Endothelial cell of umbilical vein (primary cell): ENCODE data around the gene ZNF428. TPM values are rescaled to one million over a fixed set of nuclear protein-coding genes. Genes with fewer than 3 reads are reported as not detected.

Source experiments
- BruUV-seq: library from RNA; stranded (reverse); fragments of 400-500 nt; replicated peaks from 2 replicates; lab custom pipeline; 2021; lab: Mats Ljungman, UMichigan
- CTCF ChIA-PET: fragments of 300-600, 350-600 bp; sonication (Branson Sonifier 250); formaldehyde crosslinking; loops from one replicate; lab custom pipeline; 2021; ENCODE audit warnings: antibody characterized with exemption, inconsistent platforms; lab: Charles Lee
- POLR2A ChIA-PET: fragments of 300-600, 350-600 bp; sonication (Branson Sonifier 250); formaldehyde crosslinking; loops from one replicate; lab custom pipeline; 2021; ENCODE audit warnings: antibody characterized with exemption, inconsistent platforms; lab: Charles Lee
- DNase-seq: peaks from one replicate; pipeline ENCODE4 v3.0.0-alpha.2; 2011; ENCODE audit warnings: low read depth, low spot score
- FAIRE-seq: peaks from 2 replicates; lab custom pipeline; 2011; peaks lifted over from hg19 to GRCh38; lab: Jason Lieb, UNC
- H2AFZ ChIP-seq: 2 replicates; pipeline ENCODE4 v1.6.0; 2012; ENCODE audit warnings: low read depth, low read length, control low read depth, inconsistent platforms
- H3K27ac ChIP-seq: 2 replicates; pipeline ENCODE4 v1.5.1; 2011; ENCODE audit warnings: low read depth, mild to moderate bottlenecking, control low read depth, low read length, moderate library complexity; ENCODE audit not compliant: insufficient read depth
- H3K27me3 ChIP-seq, 2 experiments: 2 replicates each; pipeline versions ENCODE4 v1.6.0 to v1.6.1; 2011; ENCODE audit warnings: low read length in 2 of 2, mixed read lengths in 1 of 2; ENCODE audit not compliant: control insufficient read depth in 2 of 2, insufficient read depth in 2 of 2
- H3K36me3 ChIP-seq, 2 experiments: 2 replicates in 1 of 2; 3 replicates in 1 of 2; pipeline ENCODE4 v1.5.1; 2011; ENCODE audit warnings: low read length in 2 of 2, mild to moderate bottlenecking in 1 of 2, moderate library complexity in 1 of 2; ENCODE audit not compliant: control insufficient read depth in 2 of 2, insufficient read depth in 2 of 2; ENCODE audit errors: extremely low read depth in 1 of 2
- H3K4me1 ChIP-seq: 3 replicates; pipeline ENCODE4 v1.5.1; 2011; ENCODE audit warnings: mild to moderate bottlenecking, low read length; ENCODE audit not compliant: control insufficient read depth, insufficient read depth; ENCODE audit errors: extremely low read depth
- H3K4me2 ChIP-seq: 2 replicates; pipeline ENCODE4 v1.6.1; 2011; ENCODE audit warnings: low read length, control low read depth, mixed read lengths; ENCODE audit not compliant: insufficient read depth
- H3K4me3 ChIP-seq, 3 experiments: fragments of 200-600 bp in 1 of 3; sonication (generic), shearing (Covaris generic) in 1 of 3; replicated peaks in 1 of 3; 2 replicates each; pipeline ENCODE4 v1.5.1; 2011 to 2016; ENCODE audit warnings: control low read depth in 3 of 3, low read length in 3 of 3, mild to moderate bottlenecking in 2 of 3, inconsistent platforms in 1 of 3, low read depth in 1 of 3, moderate library complexity in 1 of 3; ENCODE audit not compliant: insufficient read depth in 1 of 3
- H3K79me2 ChIP-seq: 2 replicates; pipeline ENCODE4 v1.6.0; 2012; ENCODE audit warnings: low read length, inconsistent platforms; ENCODE audit not compliant: control insufficient read depth, insufficient read depth
- H3K9ac ChIP-seq: replicated peaks from 2 replicates; pipeline ENCODE3; 2011; ENCODE audit warnings: low read length, control low read depth; ENCODE audit not compliant: insufficient read depth; ENCODE audit errors: extremely low read depth
- H3K9me1 ChIP-seq: replicated peaks from 3 replicates; pipeline ENCODE4 v1.6.0; 2011; ENCODE audit warnings: mild to moderate bottlenecking, low read length; ENCODE audit not compliant: control insufficient read depth, insufficient read depth; ENCODE audit errors: extremely low read depth
- H3K9me3 ChIP-seq: replicated peaks from 2 replicates; pipeline ENCODE4 v1.5.1; 2012; ENCODE audit warnings: low read length, inconsistent platforms; ENCODE audit not compliant: control insufficient read depth, insufficient read depth
- H4K20me1 ChIP-seq: replicated peaks from 2 replicates; pipeline ENCODE3; 2011; ENCODE audit warnings: mild to moderate bottlenecking, low read length; ENCODE audit not compliant: control insufficient read depth, insufficient read depth; ENCODE audit errors: extremely low read depth
- EZH2 ChIP-seq: IDR thresholded peaks from 2 replicates; pipeline ENCODE4 v1.6.1; 2012; ENCODE audit warnings: borderline replicate concordance, low read depth, mild to moderate bottlenecking, moderate library complexity, low read length, inconsistent platforms; ENCODE audit not compliant: severe bottlenecking
- FOS ChIP-seq: IDR thresholded peaks from 2 replicates; pipeline ENCODE4 v1.6.1; 2011; ENCODE audit warnings: mild to moderate bottlenecking, low read length, moderate library complexity, borderline replicate concordance; ENCODE audit not compliant: insufficient read depth
- GATA2 ChIP-seq: IDR thresholded peaks from 2 replicates; pipeline ENCODE4 v1.7.0; 2011; ENCODE audit warnings: low read depth, mild to moderate bottlenecking, moderate library complexity, mixed read lengths, low read length; ENCODE audit not compliant: insufficient read length, insufficient read depth
- JUN ChIP-seq: IDR thresholded peaks from 2 replicates; pipeline ENCODE4 v1.6.1; 2011; ENCODE audit warnings: borderline replicate concordance, low read depth; ENCODE audit not compliant: insufficient read length, insufficient read depth
- MYC ChIP-seq: IDR thresholded peaks from one replicate; pipeline ENCODE4 v1.6.1; 2011; ENCODE audit warnings: mild to moderate bottlenecking, low read depth, low read length
- POLR2A ChIP-seq: IDR thresholded peaks from 2 replicates; pipeline ENCODE4 v1.6.1; 2012; ENCODE audit warnings: low read depth, mild to moderate bottlenecking, control low read depth, low read length
- POLR2AphosphoS5 ChIP-seq: IDR thresholded peaks from 2 replicates; pipeline ENCODE4 v1.6.1; 2012; ENCODE audit warnings: low read depth, mild to moderate bottlenecking, control low read depth, low read length, moderate library complexity; ENCODE audit not compliant: insufficient read depth
- dilution Hi-C: fragments of 300-500 bp; cut with MboI; formaldehyde crosslinking; loops from one replicate; pipeline ENCODE4 v1.15.0; 2019; ENCODE audit warnings: low sequenced_read_pairs; ENCODE audit not compliant: extremely low pct_ligation_motif_present
- intact Hi-C: fragments of 100-400 bp; cut with micrococcal nuclease; formaldehyde crosslinking; loops from one replicate; pipeline ENCODE4 v1.10.0; 2022
- polyA plus RNA-seq, 4 experiments: library from polyadenylated mRNA; depleted of rRNA in 3 of 4; stranded (reverse) in 3 of 4; unstranded in 1 of 4; fragments of >200 nt; gene quantifications; 2 replicates each; pipeline versions ENCODE4 v1.2.1 to v1.2.3, GENCODE V29; 2011 to 2012; ENCODE audit warnings: missing spikeins in 1 of 4
- small RNA-seq: library from RNA; depleted of rRNA; stranded (forward); fragments of <200 nt; gene quantifications from one replicate; pipeline ENCODE3, GENCODE V24; 2012; ENCODE audit warnings: low replicate concordance, low read depth; ENCODE audit not compliant: insufficient read depth, insufficient read length
- total RNA-seq: library from RNA; stranded (reverse); gene quantifications from 2 replicates; pipeline ENCODE4 v1.2.3, GENCODE V29; 2021
- TF ChIP-seq, protein P1 (sequence below): IDR thresholded peaks from 2 replicates; pipeline ENCODE4 v1.6.1; 2011; ENCODE audit not compliant: insufficient read depth, insufficient read length
- TF ChIP-seq, protein P2 (sequence below), 2 donors: IDR thresholded peaks; 1 replicate in 1 of 2; 2 replicates in 1 of 2; pipeline ENCODE4 v1.5.1; 2011; ENCODE audit warnings: low read length in 2 of 2, mild to moderate bottlenecking in 2 of 2, moderate library complexity in 2 of 2, control low read depth in 1 of 2, inconsistent platforms in 1 of 2, low read depth in 1 of 2; ENCODE audit not compliant: insufficient read depth in 1 of 2; ENCODE audit errors: extremely low read depth in 1 of 2

Gene ZNF428
- total and polyA plus RNA-seq, 2 donors (not counting 3 experiments of a cell fraction or from before 2014, with no cell fraction given), result 29.2 to 56.2 TPM

DNA sequence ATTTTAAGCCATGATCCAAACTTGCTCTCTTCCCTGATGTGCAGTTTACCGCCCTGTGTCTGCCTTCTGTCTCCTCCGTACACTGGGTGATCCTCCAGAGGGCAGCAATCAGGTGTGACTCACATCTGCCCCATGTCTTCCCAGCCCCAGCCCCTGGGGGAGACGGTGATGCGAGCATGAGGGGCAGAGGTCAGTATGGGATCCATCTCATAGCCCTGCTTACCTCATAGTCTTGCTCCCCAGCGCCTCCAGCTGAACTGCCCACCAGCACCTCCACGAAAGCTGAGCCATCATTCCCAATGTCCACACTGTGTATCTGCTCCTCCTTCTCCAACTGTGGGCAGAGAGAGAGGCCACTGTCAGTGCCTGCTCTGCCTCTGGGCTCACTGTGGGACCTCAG lies 58.7 kb downstream of the ZNF428 start:
- no peaks in the 10 kb centered on the region for H3K4me1 ChIP-seq
- no peak overlapping the region for H2AFZ ChIP-seq
- no peak overlapping the region for H3K4me2 ChIP-seq
- H3K36me3 ChIP-seq, result peaks cover 0 to 9% of the 10 kb centered on the region in 2 experiments
- intact Hi-C loops (no loop called here), dilution Hi-C loops (no loop called here)
- H4K20me1 ChIP-seq, result no peaks in the 10 kb centered on the region
- H3K9ac ChIP-seq, result no peak overlapping the region
- ChIA-PET CTCF (interaction anchor here (1.4 to 2.9 kb wide), 2 partner anchors 24 to 35 kb away, joined by 3 to 11 read pairs; partner anchors contain the start of genes IRGQ and ZNF576), POLR2A (no interaction called here)
- no peak overlapping the region for H3K4me3 ChIP-seq
- H3K9me1 ChIP-seq, result no peaks in the 10 kb centered on the region
- H3K27ac ChIP-seq, result no peak overlapping the region
- no peaks in the 10 kb centered on the region for H3K9me3 ChIP-seq
- no peaks in the 10 kb centered on the region for H3K79me2 ChIP-seq
- H3K27me3 ChIP-seq, result no peaks in the 10 kb centered on the region
- TF ChIP-seq FOS (no peak), POLR2AphosphoS5 (no peak), POLR2A (no peak), MYC (no peak), EZH2 (no peak), JUN (no peak), GATA2 (no peak)
- TF ChIP-seq, protein P1, sequence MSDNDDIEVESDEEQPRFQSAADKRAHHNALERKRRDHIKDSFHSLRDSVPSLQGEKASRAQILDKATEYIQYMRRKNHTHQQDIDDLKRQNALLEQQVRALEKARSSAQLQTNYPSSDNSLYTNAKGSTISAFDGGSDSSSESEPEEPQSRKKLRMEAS, result no peak
- TF ChIP-seq, protein P2, sequence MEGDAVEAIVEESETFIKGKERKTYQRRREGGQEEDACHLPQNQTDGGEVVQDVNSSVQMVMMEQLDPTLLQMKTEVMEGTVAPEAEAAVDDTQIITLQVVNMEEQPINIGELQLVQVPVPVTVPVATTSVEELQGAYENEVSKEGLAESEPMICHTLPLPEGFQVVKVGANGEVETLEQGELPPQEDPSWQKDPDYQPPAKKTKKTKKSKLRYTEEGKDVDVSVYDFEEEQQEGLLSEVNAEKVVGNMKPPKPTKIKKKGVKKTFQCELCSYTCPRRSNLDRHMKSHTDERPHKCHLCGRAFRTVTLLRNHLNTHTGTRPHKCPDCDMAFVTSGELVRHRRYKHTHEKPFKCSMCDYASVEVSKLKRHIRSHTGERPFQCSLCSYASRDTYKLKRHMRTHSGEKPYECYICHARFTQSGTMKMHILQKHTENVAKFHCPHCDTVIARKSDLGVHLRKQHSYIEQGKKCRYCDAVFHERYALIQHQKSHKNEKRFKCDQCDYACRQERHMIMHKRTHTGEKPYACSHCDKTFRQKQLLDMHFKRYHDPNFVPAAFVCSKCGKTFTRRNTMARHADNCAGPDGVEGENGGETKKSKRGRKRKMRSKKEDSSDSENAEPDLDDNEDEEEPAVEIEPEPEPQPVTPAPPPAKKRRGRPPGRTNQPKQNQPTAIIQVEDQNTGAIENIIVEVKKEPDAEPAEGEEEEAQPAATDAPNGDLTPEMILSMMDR (IDR thresholded peaks at IDR 0.05; ENCODE audit: extremely low read depth in 1 of 2, insufficient read depth in 1 of 2, low read depth in 1 of 2, low read length in 2 of 2), result no peak
- DNase-seq (no peak), FAIRE-seq (no peak)
- no TSS peak for BruUV-seq

Small RNAs within 50 kb of the gene (small RNA-seq; reads per million reads assigned to genes)
- not detected for gene RN7SL368P

Other genes starting within 250 kb of the ZNF428 start
- not detected in 2 replicates for gene TEX101, start 204.7 kb downstream of the ZNF428 start, total RNA-seq
- not detected in 2 replicates for gene TEX101, start 204.7 kb downstream of the ZNF428 start, polyA plus RNA-seq
- gene LYPD3, start 154.0 kb downstream of the ZNF428 start, total RNA-seq, result not detected in 2 replicates
- gene LYPD3, start 154.0 kb downstream of the ZNF428 start, polyA plus RNA-seq, result 0.37 and 0.52 TPM in 2 replicates
- gene PHLDB3, start 114.9 kb downstream of the ZNF428 start, total RNA-seq, result 10.1 and 12.0 TPM in 2 replicates
- 5.5 and 5.6 TPM in 2 replicates for gene PHLDB3, start 114.9 kb downstream of the ZNF428 start, polyA plus RNA-seq
- gene ETHE1, start 92.4 kb downstream of the ZNF428 start, total RNA-seq, result 29.4 and 34.5 TPM in 2 replicates
- 124 and 165 TPM in 2 replicates for gene ETHE1, start 92.4 kb downstream of the ZNF428 start, polyA plus RNA-seq
- 1.4 and 3.0 TPM in 2 replicates for gene ZNF575, start 86.4 kb downstream of the ZNF428 start, total RNA-seq
- 0.57 and 0.80 TPM in 2 replicates for gene ZNF575, start 86.4 kb downstream of the ZNF428 start, polyA plus RNA-seq
- 37.3 and 39.3 TPM in 2 replicates for gene XRCC1, start 44.1 kb downstream of the ZNF428 start, total RNA-seq
- 24.2 and 29.5 TPM in 2 replicates for gene XRCC1, start 44.1 kb downstream of the ZNF428 start, polyA plus RNA-seq
- 2.6 and 5.5 TPM in 2 replicates for gene PINLYP, start 43.8 kb downstream of the ZNF428 start, total RNA-seq
- 4.8 and 5.5 TPM in 2 replicates for gene PINLYP, start 43.8 kb downstream of the ZNF428 start, polyA plus RNA-seq
- 33.2 and 34.1 TPM in 2 replicates for gene IRGQ, start 23.5 kb downstream of the ZNF428 start, total RNA-seq
- 15.8 and 16.0 TPM in 2 replicates for gene IRGQ, start 23.5 kb downstream of the ZNF428 start, polyA plus RNA-seq
- gene ZNF576, start 23.0 kb downstream of the ZNF428 start, total RNA-seq, result 19.5 and 20.3 TPM in 2 replicates
- gene ZNF576, start 23.0 kb downstream of the ZNF428 start, polyA plus RNA-seq, result 27.7 and 38.3 TPM in 2 replicates
- gene SRRM5, start 7.5 kb downstream of the ZNF428 start, total RNA-seq, result 0.27 and 0.32 TPM in 2 replicates
- gene SRRM5, start 7.5 kb downstream of the ZNF428 start, polyA plus RNA-seq, result 0.13 and 0.17 TPM in 2 replicates
- gene CADM4, start 20.2 kb upstream of the ZNF428 start, total RNA-seq, result 6.7 and 7.5 TPM in 2 replicates
- gene CADM4, start 20.2 kb upstream of the ZNF428 start, polyA plus RNA-seq, result 5.0 and 7.7 TPM in 2 replicates
- 62.9 and 82.0 TPM in 2 replicates for gene PLAUR, start 50.5 kb upstream of the ZNF428 start, total RNA-seq
- gene PLAUR, start 50.5 kb upstream of the ZNF428 start, polyA plus RNA-seq, result 60.2 and 66.3 TPM in 2 replicates
- gene IRGC, start 96.4 kb upstream of the ZNF428 start, total RNA-seq, result not detected in 2 replicates
- not detected in 2 replicates for gene IRGC, start 96.4 kb upstream of the ZNF428 start, polyA plus RNA-seq
- 45.0 and 53.3 TPM in 2 replicates for gene SMG9, start 135.3 kb upstream of the ZNF428 start, total RNA-seq
- 25.5 and 26.4 TPM in 2 replicates for gene SMG9, start 135.3 kb upstream of the ZNF428 start, polyA plus RNA-seq
- 0.35 TPM in 1 of 2 replicates, not detected in the other for gene KCNN4, start 161.3 kb upstream of the ZNF428 start, total RNA-seq
- 0.27 and 0.29 TPM in 2 replicates for gene KCNN4, start 161.3 kb upstream of the ZNF428 start, polyA plus RNA-seq
- gene LYPD5, start 182.8 kb upstream of the ZNF428 start, total RNA-seq, result not detected in 2 replicates
- gene LYPD5, start 182.8 kb upstream of the ZNF428 start, polyA plus RNA-seq, result 0.11 and 0.28 TPM in 2 replicates
- gene ZNF283, start 207.7 kb upstream of the ZNF428 start, total RNA-seq, result 6.0 and 10.7 TPM in 2 replicates
- 1.4 and 1.9 TPM in 2 replicates for gene ZNF283, start 207.7 kb upstream of the ZNF428 start, polyA plus RNA-seq